Activated naive CD8-positive, alpha-beta T cell treated with anti-CD3 and anti-CD28 coated beads, Interleukin-2, amount 50 U/mL, for 16 hours (primary cell): ENCODE measurements around the gene PEX26.
A peak's percentile ranks its signal among the peaks of the same experiment; 100 is the strongest.
"Not testable (repeated sequence)": the region's sequence is repeated elsewhere in the genome, so short reads cannot be mapped to it uniquely, and the experiment has no call there.

ENCODE experiments used
- DNase-seq: peaks from one replicate; pipeline ENCODE4 v3.0.0-alpha.2; 2020; ENCODE audit warnings: low read depth, low spot score

The PEX26 gene

GRCh38 chr22:18077639-18078328 lies at the start of gene PEX26:
PEX26 (plus strand) TSS chr22:18077990; CDS start chr22:18078377, 387 bp downstream.
- peak; percentile 92 for DNase-seq

GRCh38 chr22:18028817-18029527 lies 48.8 kb upstream of the PEX26 start:
- DNase-seq, result no peak

GRCh38 chr22:18029686-18030267 lies 48.0 kb upstream of the PEX26 start:
- DNase-seq, result no peak

GRCh38 chr22:18031695-18032454 lies 45.9 kb upstream of the PEX26 start:
- DNase-seq, result no peak

- DNase-seq, result no peak
Measured at GRCh38 chr22:18032455-18033101, 45.2 kb upstream of the PEX26 start.

GRCh38 chr22:18033204-18033998 lies 44.4 kb upstream of the PEX26 start:
- DNase-seq, result no peak

GRCh38 chr22:18034076-18034475 lies 43.7 kb upstream of the PEX26 start:
- no peak for DNase-seq

GRCh38 chr22:18035751-18036150 lies 42.0 kb upstream of the PEX26 start:
- no peak for DNase-seq

- not testable (repeated sequence) for DNase-seq
Measured at GRCh38 chr22:18040898-18041297, 36.9 kb upstream of the PEX26 start.

GRCh38 chr22:18042685-18043084 lies 35.1 kb upstream of the PEX26 start:
- no peak for DNase-seq

GRCh38 chr22:18044548-18045271 lies 33.1 kb upstream of the PEX26 start:
- DNase-seq, result no peak

GRCh38 chr22:18045794-18046193 lies 32.0 kb upstream of the PEX26 start:
- DNase-seq, result no peak

- no peak for DNase-seq
Measured at GRCh38 chr22:18048041-18048440, 29.7 kb upstream of the PEX26 start.

- no peak for DNase-seq
Measured at GRCh38 chr22:18048441-18048898, 29.3 kb upstream of the PEX26 start.

- DNase-seq, result no peak
Measured at GRCh38 chr22:18050065-18050464, 27.7 kb upstream of the PEX26 start.

GRCh38 chr22:18051113-18051512 lies 26.7 kb upstream of the PEX26 start:
- DNase-seq, result not testable (repeated sequence)

GRCh38 chr22:18053216-18053946 lies 24.4 kb upstream of the PEX26 start:
- not testable (repeated sequence) for DNase-seq

- DNase-seq, result no peak
Measured at GRCh38 chr22:18055619-18056160, 22.1 kb upstream of the PEX26 start.

- DNase-seq, result no peak
Measured at GRCh38 chr22:18056161-18056666, 21.6 kb upstream of the PEX26 start.
